BLaER1 treated with 17β-estradiol and CSF1 and Interleukin-3, amounts not matched to agents 10 nM and 100 nM (cell line): ENCODE data around the gene PARD3.

Experiments
- H3K27ac ChIP-seq, 11 experiments: shearing (Covaris generic); formaldehyde crosslinking; 2 replicates each; pipeline ENCODE4 v1.8.1; 2022
- H3K27me3 ChIP-seq, 11 experiments: shearing (Covaris generic); formaldehyde crosslinking; 2 replicates each; pipeline ENCODE4 v1.8.1; 2022
- H3K36me3 ChIP-seq, 11 experiments: shearing (Covaris generic); formaldehyde crosslinking; 2 replicates each; pipeline ENCODE4 v1.8.1; 2022
- H3K4me1 ChIP-seq, 10 experiments: shearing (Covaris generic); formaldehyde crosslinking; 2 replicates each; pipeline ENCODE4 v1.8.1; 2022
- H3K4me2 ChIP-seq, 11 experiments: shearing (Covaris generic); formaldehyde crosslinking; 2 replicates each; pipeline ENCODE4 v1.8.1; 2022
- H3K4me3 ChIP-seq, 10 experiments: shearing (Covaris generic); formaldehyde crosslinking; 2 replicates each; pipeline ENCODE4 v1.8.1; 2022
- H3K9ac ChIP-seq, 11 experiments: shearing (Covaris generic); formaldehyde crosslinking; 2 replicates each; pipeline ENCODE4 v1.8.1; 2022
- H3K9me3 ChIP-seq, 11 experiments: shearing (Covaris generic); formaldehyde crosslinking; replicated peaks in 1 of 11; 2 replicates each; pipeline ENCODE4 v1.8.1; 2022
- H4K20me1 ChIP-seq, 11 experiments: shearing (Covaris generic); formaldehyde crosslinking; 2 replicates each; pipeline ENCODE4 v1.8.1; 2022
- Cebpa-rat ChIP-seq, 11 experiments: shearing (Covaris generic); IDR thresholded peaks; 2 replicates each; pipeline ENCODE4 v1.8.1; 2022

Gene PARD3

DNA sequence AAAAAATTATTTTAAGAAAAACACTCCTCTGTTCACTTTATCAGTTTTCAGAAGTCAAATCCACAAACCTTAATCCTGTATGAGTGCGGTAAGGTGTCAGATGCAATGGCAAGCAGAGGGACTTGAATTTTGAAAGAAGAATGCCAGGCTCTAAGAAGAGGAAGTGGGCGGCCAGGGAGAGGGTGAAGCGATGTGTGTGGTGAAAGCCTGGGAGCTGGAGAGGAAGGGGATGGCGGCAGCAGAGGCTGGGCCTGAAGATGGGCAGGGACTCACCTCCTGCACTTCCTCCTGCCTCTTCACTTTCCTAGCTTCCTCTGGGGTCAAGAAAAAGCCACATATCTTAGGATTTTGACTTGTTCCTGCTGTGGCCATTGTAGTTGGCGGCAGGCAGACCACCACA, 609.6 kb downstream of the PARD3 start:
- H3K36me3 ChIP-seq = no peaks in the 10 kb centered on the region
- peak overlapping the region in 3 of 10 experiments; percentile 14 to 27 (median 18); a peak in 4 of 20 replicates for H3K4me3 ChIP-seq
- H3K4me2 ChIP-seq = peak overlapping the region; percentile 66 to 83 (median 77)
- TF ChIP-seq Cebpa-rat (IDR thresholded peaks at IDR 0.05) = no peak
- peak overlapping the region in 8 of 11 experiments; percentile 58 to 72 (median 66); a peak in 16 of 22 replicates for H3K27ac ChIP-seq
- H3K4me1 ChIP-seq = peaks cover 22 to 55% (median 47%) of the 10 kb centered on the region in 10 experiments
- peak overlapping the region in 8 of 11 experiments; percentile 12 to 46 (median 28); a peak in 7 of 22 replicates for H3K9ac ChIP-seq
- H4K20me1 ChIP-seq = no peaks in the 10 kb centered on the region
- H3K9me3 ChIP-seq = peaks cover 0 to 8% (median 0%) of the 10 kb centered on the region in 11 experiments; a peak in 3 of 22 replicates
- no peaks in the 10 kb centered on the region for H3K27me3 ChIP-seq

GRCh38 chr10:34203966-34204630, 611.0 kb downstream of the PARD3 start:
- Histone ChIP-seq H3K27me3 (no peaks in the 10 kb centered on the region), H3K4me3 (no peak overlapping the region), H3K9ac (no peak overlapping the region), H3K4me1 (peaks cover 26 to 69% (median 61%) of the 10 kb centered on the region in 10 experiments), H3K9me3 (peaks cover 0 to 8% (median 0%) of the 10 kb centered on the region in 11 experiments; a peak in 4 of 22 replicates), H3K4me2 (peak overlapping the region in 3 of 11 experiments; percentile 6 to 67 (median 11); a peak in 5 of 22 replicates), H3K27ac (peak overlapping the region in 4 of 11 experiments; percentile 4 to 67 (median 20); a peak in 2 of 22 replicates), H4K20me1 (no peaks in the 10 kb centered on the region), H3K36me3 (no peaks in the 10 kb centered on the region)
- TF ChIP-seq Cebpa-rat (IDR thresholded peaks at IDR 0.05) = no peak

GRCh38 chr10:34200355-34200901, 614.7 kb downstream of the PARD3 start:
- H3K9ac ChIP-seq = peak overlapping the region in 8 of 11 experiments; percentile 3 to 73 (median 58); a peak in 15 of 22 replicates
- peak overlapping the region in 9 of 11 experiments; percentile 32 to 89 (median 76); a peak in 17 of 22 replicates for H3K27ac ChIP-seq
- TF ChIP-seq Cebpa-rat (IDR thresholded peaks at IDR 0.05) = peak in 9 of 11 experiments; percentile 13 to 94 (median 62); a peak in 12 of 22 replicates
- no peaks in the 10 kb centered on the region for H4K20me1 ChIP-seq
- H3K4me2 ChIP-seq = peak overlapping the region; percentile 21 to 88 (median 76)
- no peaks in the 10 kb centered on the region for H3K27me3 ChIP-seq
- H3K9me3 ChIP-seq = peaks cover 0 to 7% (median 0%) of the 10 kb centered on the region in 11 experiments; a peak in 2 of 22 replicates
- H3K4me3 ChIP-seq = peak overlapping the region in 3 of 10 experiments; percentile 4 to 19 (median 5); a peak in 1 of 20 replicates
- H3K4me1 ChIP-seq = peaks cover 17 to 62% (median 48%) of the 10 kb centered on the region in 10 experiments
- no peaks in the 10 kb centered on the region for H3K36me3 ChIP-seq

GRCh38 chr10:34198953-34199352, 616.1 kb downstream of the PARD3 start:
- H3K4me3 ChIP-seq = no peak overlapping the region
- no peaks in the 10 kb centered on the region for H4K20me1 ChIP-seq
- no peaks in the 10 kb centered on the region for H3K36me3 ChIP-seq
- no peak for TF ChIP-seq Cebpa-rat (IDR thresholded peaks at IDR 0.05)
- peaks cover 12 to 50% (median 35%) of the 10 kb centered on the region in 10 experiments for H3K4me1 ChIP-seq
- H3K27me3 ChIP-seq = no peaks in the 10 kb centered on the region
- H3K9ac ChIP-seq = peak overlapping the region in 4 of 11 experiments; percentile 42 to 59 (median 51); a peak in 7 of 22 replicates
- peaks cover 0 to 7% (median 0%) of the 10 kb centered on the region in 11 experiments; a peak in 2 of 22 replicates for H3K9me3 ChIP-seq
- peak overlapping the region in 9 of 11 experiments; percentile 27 to 88 (median 78); a peak in 14 of 22 replicates for H3K4me2 ChIP-seq
- H3K27ac ChIP-seq = peak overlapping the region in 8 of 11 experiments; percentile 67 to 89 (median 78); a peak in 16 of 22 replicates

- H3K4me3 ChIP-seq = no peak overlapping the region
- TF ChIP-seq Cebpa-rat (IDR thresholded peaks at IDR 0.05) = no peak
Measured at GRCh38 chr10:34196058-34196433, 619.0 kb downstream of the PARD3 start.

GRCh38 chr10:34195364-34196057, 619.6 kb downstream of the PARD3 start:
- H3K27ac ChIP-seq = no peak overlapping the region
- peaks cover 0 to 7% (median 0%) of the 10 kb centered on the region in 11 experiments; a peak in 2 of 22 replicates for H3K9me3 ChIP-seq
- H3K9ac ChIP-seq = no peak overlapping the region
- no peaks in the 10 kb centered on the region for H4K20me1 ChIP-seq
- H3K36me3 ChIP-seq = no peaks in the 10 kb centered on the region
- no peak overlapping the region for H3K4me3 ChIP-seq
- H3K27me3 ChIP-seq = no peaks in the 10 kb centered on the region
- no peak overlapping the region for H3K4me2 ChIP-seq
- TF ChIP-seq Cebpa-rat (IDR thresholded peaks at IDR 0.05) = no peak
- peaks cover 5 to 23% (median 17%) of the 10 kb centered on the region in 10 experiments for H3K4me1 ChIP-seq

More at GRCh38 chr10:34196058-34196433, 619.0 kb downstream of the PARD3 start:
- H3K4me1 ChIP-seq = peaks cover 10 to 29% (median 22%) of the 10 kb centered on the region in 10 experiments
- H3K27me3 ChIP-seq = no peaks in the 10 kb centered on the region
- no peak overlapping the region for H3K9ac ChIP-seq
- H3K27ac ChIP-seq = no peak overlapping the region
- no peaks in the 10 kb centered on the region for H3K36me3 ChIP-seq
- no peak overlapping the region for H3K4me2 ChIP-seq
- no peaks in the 10 kb centered on the region for H4K20me1 ChIP-seq
- H3K9me3 ChIP-seq = peaks cover 0 to 7% (median 0%) of the 10 kb centered on the region in 11 experiments; a peak in 2 of 22 replicates

DNA sequence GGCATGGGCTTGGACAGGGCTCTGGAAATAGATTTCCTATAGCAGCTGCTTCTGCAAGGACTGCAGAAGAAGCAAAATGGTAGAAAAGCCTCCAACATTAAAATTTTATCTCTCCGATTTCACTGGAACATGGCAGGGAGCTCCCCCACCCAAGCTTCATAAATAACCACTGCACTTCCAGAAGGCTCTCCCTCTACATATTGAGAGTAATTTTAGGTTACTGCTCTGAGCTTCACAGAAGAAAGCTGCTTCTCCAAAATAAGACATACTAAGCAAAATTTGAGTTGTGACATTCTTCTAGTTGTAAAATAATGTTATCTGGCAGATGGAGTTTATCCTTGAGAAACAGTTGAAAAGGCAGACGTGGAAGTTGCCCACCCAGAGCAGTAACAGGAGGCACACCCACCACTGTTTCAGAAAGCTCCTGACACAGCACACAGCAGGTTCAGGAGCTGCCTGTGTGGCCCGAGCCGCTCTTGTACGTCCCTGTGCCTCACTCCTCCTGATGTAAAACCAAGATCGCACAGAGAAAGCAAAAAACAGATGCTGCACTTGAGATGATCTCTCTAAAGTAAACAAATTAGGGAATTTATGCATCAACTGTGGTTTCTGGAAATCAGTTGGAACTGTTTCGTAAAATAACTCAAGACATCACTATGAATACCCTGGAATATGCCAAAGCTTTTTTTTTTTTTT, 621.0 kb downstream of the PARD3 start:
- Histone ChIP-seq H3K4me3 (no peak overlapping the region), H3K9me3 (peaks cover 0 to 3% (median 0%) of the 10 kb centered on the region in 11 experiments; a peak in 2 of 22 replicates), H4K20me1 (no peaks in the 10 kb centered on the region), H3K36me3 (no peaks in the 10 kb centered on the region), H3K9ac (no peak overlapping the region), H3K4me2 (no peak overlapping the region), H3K4me1 (peaks cover 0 to 9% (median 2%) of the 10 kb centered on the region in 10 experiments; a peak in 10 of 20 replicates), H3K27me3 (no peaks in the 10 kb centered on the region), H3K27ac (no peak overlapping the region)
- TF ChIP-seq Cebpa-rat (IDR thresholded peaks at IDR 0.05) = no peak

DNA sequence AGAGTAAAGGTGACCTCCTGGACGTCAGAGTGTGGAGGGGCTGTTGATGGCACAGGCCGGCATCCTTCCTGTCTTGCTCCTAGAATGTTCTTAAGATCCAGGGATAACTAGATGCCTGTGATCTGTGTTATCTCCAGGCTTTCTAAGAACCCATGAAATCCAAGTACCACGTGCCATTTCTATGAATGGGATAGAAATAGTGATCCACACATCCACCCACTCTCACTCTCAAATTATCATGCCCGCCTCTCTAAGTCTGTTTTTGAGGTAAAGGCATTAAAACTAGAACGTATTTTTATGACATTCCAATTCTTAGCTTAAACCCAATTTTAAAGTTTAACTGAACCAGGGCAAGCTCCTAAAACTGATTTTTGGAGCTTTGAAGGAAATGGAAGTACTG, 622.5 kb downstream of the PARD3 start:
- Histone ChIP-seq H3K27me3 (no peaks in the 10 kb centered on the region), H3K9ac (no peak overlapping the region), H3K36me3 (no peaks in the 10 kb centered on the region), H3K4me3 (no peak overlapping the region), H3K27ac (no peak overlapping the region), H3K9me3 (no peaks in the 10 kb centered on the region), H4K20me1 (no peaks in the 10 kb centered on the region), H3K4me2 (no peak overlapping the region), H3K4me1 (no peaks in the 10 kb centered on the region)
- no peak for TF ChIP-seq Cebpa-rat (IDR thresholded peaks at IDR 0.05)
